Keratinocyte (primary cell): ENCODE measurements around the gene TNPO2. TPM values are rescaled to one million over a fixed set of nuclear protein-coding genes. Genes with fewer than 3 reads are reported as not detected.

Source experiments
- DNase-seq: peaks from one replicate; pipeline ENCODE4 v3.0.0-alpha.2; 2011; ENCODE audit warnings: low read depth, missing footprints, low spot score
- FAIRE-seq: peaks from 2 replicates; lab custom pipeline; 2011; peaks lifted over from hg19 to GRCh38; lab: Jason Lieb, UNC
- H2AFZ ChIP-seq: 2 replicates; pipeline ENCODE4 v1.6.0; 2012; ENCODE audit warnings: low read length, control low read depth, inconsistent platforms; ENCODE audit not compliant: control insufficient read depth
- H3K27ac ChIP-seq: 2 replicates; pipeline ENCODE4 v1.5.1; 2011; ENCODE audit warnings: low read length; ENCODE audit not compliant: control insufficient read depth, insufficient read depth
- H3K27me3 ChIP-seq: 3 replicates; pipeline ENCODE4 v1.6.0; 2011; ENCODE audit warnings: low read length; ENCODE audit not compliant: control insufficient read depth, insufficient read depth; ENCODE audit errors: extremely low read depth
- H3K36me3 ChIP-seq, 2 experiments: 2 replicates in 1 of 2; 3 replicates in 1 of 2; pipeline ENCODE4 v1.5.1; 2011; ENCODE audit warnings: low read length in 2 of 2, mild to moderate bottlenecking in 1 of 2; ENCODE audit not compliant: control insufficient read depth in 2 of 2, insufficient read depth in 2 of 2; ENCODE audit errors: extremely low read depth in 1 of 2
- H3K4me1 ChIP-seq: 3 replicates; pipeline ENCODE4 v1.5.1; 2011; ENCODE audit warnings: low read length; ENCODE audit not compliant: control insufficient read depth, insufficient read depth; ENCODE audit errors: extremely low read depth
- H3K4me2 ChIP-seq: 3 replicates; pipeline ENCODE4 v1.6.0; 2011; ENCODE audit warnings: low read depth, low read length; ENCODE audit not compliant: control insufficient read depth, insufficient read depth; ENCODE audit errors: extremely low read depth
- H3K4me3 ChIP-seq, 3 experiments: fragments of 200-600 bp in 1 of 3; sonication (generic) in 1 of 3; 2 replicates in 2 of 3; 3 replicates in 1 of 3; pipeline ENCODE4 v1.5.1; 2011 to 2016; ENCODE audit warnings: low read length in 3 of 3, mild to moderate bottlenecking in 3 of 3, control low read depth in 2 of 3, inconsistent platforms in 1 of 3, low read depth in 1 of 3, mixed read lengths in 1 of 3, mixed run types in 1 of 3, moderate library complexity in 1 of 3; ENCODE audit not compliant: control insufficient read depth in 2 of 3, insufficient read depth in 2 of 3; ENCODE audit errors: extremely low read depth in 1 of 3
- H3K79me2 ChIP-seq: 2 replicates; pipeline ENCODE4 v1.6.0; 2012; ENCODE audit warnings: low read length; ENCODE audit not compliant: control insufficient read depth, insufficient read depth
- H3K9ac ChIP-seq: 3 replicates; pipeline ENCODE4 v1.6.0; 2011; ENCODE audit warnings: low read length; ENCODE audit not compliant: control insufficient read depth, insufficient read depth; ENCODE audit errors: extremely low read depth
- H3K9me1 ChIP-seq: 3 replicates; pipeline ENCODE4 v1.6.0; 2011; ENCODE audit warnings: low read length; ENCODE audit not compliant: control insufficient read depth, insufficient read depth; ENCODE audit errors: extremely low read depth
- H3K9me3 ChIP-seq: 2 replicates; pipeline ENCODE4 v1.5.1; 2012; ENCODE audit warnings: low read depth, low read length; ENCODE audit not compliant: control insufficient read depth
- H4K20me1 ChIP-seq: 3 replicates; pipeline ENCODE4 v1.6.0; 2011; ENCODE audit warnings: low read length; ENCODE audit not compliant: control insufficient read depth, insufficient read depth; ENCODE audit errors: extremely low read depth
- CTCF ChIP-seq, 3 experiments: IDR thresholded peaks in 1 of 3; conservative IDR thresholded peaks in 1 of 3; optimal IDR thresholded peaks in 1 of 3; 2 replicates in 2 of 3; 3 replicates in 1 of 3; pipeline versions ENCODE3 to v1.5.1; 2011; ENCODE audit warnings: low read length in 3 of 3, mild to moderate bottlenecking in 3 of 3, moderate library complexity in 2 of 3, control low read depth in 1 of 3, inconsistent platforms in 1 of 3; ENCODE audit not compliant: insufficient read depth in 2 of 3; ENCODE audit errors: extremely low read depth in 1 of 3
- EZH2 ChIP-seq: IDR thresholded peaks from one replicate; pipeline ENCODE4 v1.6.1; 2012; ENCODE audit warnings: inconsistent platforms, mild to moderate bottlenecking, low read length, moderate library complexity
- dilution Hi-C: fragments of 300-500 bp; cut with MboI; formaldehyde crosslinking; loops from one replicate; pipeline ENCODE4 v1.7.0; 2020; ENCODE audit warnings: low sequenced_read_pairs; ENCODE audit not compliant: extremely low pct_ligation_motif_present
- polyA plus RNA-seq, 5 experiments: library from polyadenylated mRNA; depleted of rRNA in 3 of 5; stranded (reverse) in 3 of 5; stranded (forward) in 1 of 5; unstranded in 1 of 5; fragments of >200 nt; gene quantifications; 1 replicate in 1 of 5; 2 replicates in 3 of 5; 3 replicates in 1 of 5; pipeline versions ENCODE4 v1.2.1 to v1.2.3, GENCODE V29; 2011 to 2012; ENCODE audit warnings: missing spikeins in 2 of 5, low read depth in 1 of 5, low replicate concordance in 1 of 5

The TNPO2 gene
- polyA plus RNA-seq, 1 donor (not counting 4 experiments of a cell fraction or from before 2014, with no cell fraction given), result 75.3 TPM

- H3K9me1 ChIP-seq, result no peaks in the 10 kb centered on the region
- no peaks in the 10 kb centered on the region for H3K4me1 ChIP-seq
- TF ChIP-seq EZH2 (no peak), CTCF (optimal IDR thresholded peaks at IDR 0.05 in 1 of 3, IDR thresholded peaks at IDR 0.05 in 1 of 3, conservative IDR thresholded peaks at IDR 0.05 in 1 of 3; ENCODE audit: extremely low read depth in 1 of 3, insufficient read depth in 2 of 3, low read length in 3 of 3) (no peak)
- no peak within 1 kb of the TSS for H3K4me2 ChIP-seq
- no peaks in the 10 kb centered on the region for H3K27me3 ChIP-seq
- dilution Hi-C loops, result no loop called here
- FAIRE-seq, result no peak
- H3K36me3 ChIP-seq, result peaks cover 11 to 13% of the 10 kb centered on the region in 2 experiments
- H2AFZ ChIP-seq, result no peak within 1 kb of the TSS
- H3K9me3 ChIP-seq, result no peaks in the 10 kb centered on the region
- no peaks in the 10 kb centered on the region for H3K79me2 ChIP-seq
- H3K27ac ChIP-seq, result no peak within 1 kb of the TSS
- H3K4me3 ChIP-seq, result no peak within 1 kb of the TSS
- no peak for DNase-seq
- H4K20me1 ChIP-seq, result no peaks in the 10 kb centered on the region
- H3K9ac ChIP-seq, result no peak within 1 kb of the TSS
Observed at GRCh38 chr19:12687496-12688196, 36.1 kb downstream of the TNPO2 start, which contains the start of gene GNG14. Gene GNG14, plus strand, starts transcription at chr19:12687998. Its CDS starts 51 bp downstream, at chr19:12688049.

GRCh38 chr19:12685831-12686230 lies 37.9 kb downstream of the TNPO2 start:
- TF ChIP-seq CTCF (optimal IDR thresholded peaks at IDR 0.05 in 1 of 3, IDR thresholded peaks at IDR 0.05 in 1 of 3, conservative IDR thresholded peaks at IDR 0.05 in 1 of 3; ENCODE audit: extremely low read depth in 1 of 3, insufficient read depth in 2 of 3, low read length in 3 of 3), result no peak
- no peak for TF ChIP-seq EZH2
- FAIRE-seq, result no peak
- Histone ChIP-seq H3K36me3 (peaks cover 7 to 11% of the 10 kb centered on the region in 2 experiments), H3K4me2 (no peak overlapping the region), H3K9me1 (no peaks in the 10 kb centered on the region), H3K9ac (no peak overlapping the region), H3K27me3 (no peaks in the 10 kb centered on the region), H3K4me3 (no peak overlapping the region), H3K4me1 (no peaks in the 10 kb centered on the region), H2AFZ (no peak overlapping the region), H3K27ac (no peak overlapping the region), H4K20me1 (no peaks in the 10 kb centered on the region), H3K79me2 (no peaks in the 10 kb centered on the region), H3K9me3 (no peaks in the 10 kb centered on the region)
- dilution Hi-C loops, result no loop called here
- no peak for DNase-seq
